Kasumi-1 (cell line): ENCODE data around the gene ARHGDIB.

Source experiments
- DNase-seq, 2 experiments: peaks; one replicate each; lab custom pipeline; 2025; lab: John Stamatoyannopoulos, UW

ARHGDIB gene

GRCh38 chr12:14930299-14930698 is 31.1 kb downstream of the ARHGDIB start:
- no peak for DNase-seq

- DNase-seq = no peak
Measured at GRCh38 chr12:14928931-14929330, 32.5 kb downstream of the ARHGDIB start.

GRCh38 chr12:14927267-14927666 is 34.1 kb downstream of the ARHGDIB start:
- DNase-seq = no peak

DNA sequence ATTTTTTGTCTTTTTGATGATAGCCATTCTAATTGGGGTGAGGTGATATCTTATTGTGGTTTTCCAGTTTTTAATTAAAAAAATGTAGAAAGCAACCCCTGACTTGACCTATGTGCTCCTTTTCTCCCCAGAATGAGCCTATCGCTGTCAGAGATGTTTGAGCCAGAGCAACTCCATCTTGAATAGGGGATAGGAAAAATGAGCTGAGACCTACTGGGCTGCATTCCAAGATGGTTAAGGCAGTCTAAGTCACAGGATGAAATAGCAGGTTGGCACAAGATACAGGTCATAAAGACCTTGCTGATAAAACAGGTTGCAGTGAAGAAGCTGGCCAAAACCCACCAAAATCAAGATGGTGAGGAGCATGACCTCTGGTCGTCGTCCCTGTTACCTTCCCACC is 36.9 kb downstream of the ARHGDIB start:
- DNase-seq = no peak

DNA sequence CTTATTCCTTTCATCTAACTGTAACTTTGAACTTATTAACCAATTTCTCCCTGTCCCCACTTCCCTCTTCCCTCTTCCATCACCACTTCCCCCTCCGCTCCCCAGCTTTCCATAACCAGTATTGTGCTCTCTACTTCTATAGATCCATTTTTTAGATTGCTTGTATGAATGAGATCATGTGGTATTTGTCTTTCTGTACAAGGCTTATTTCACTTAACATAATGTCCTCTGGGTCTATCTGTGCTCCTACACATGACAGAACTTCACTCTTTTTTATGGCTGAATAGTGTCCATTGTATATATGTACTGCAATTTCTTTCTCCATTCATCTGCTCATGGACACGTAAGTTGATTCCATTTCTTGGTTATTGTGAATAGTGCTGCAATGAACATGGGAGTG is 37.5 kb downstream of the ARHGDIB start:
- no peak for DNase-seq

GRCh38 chr12:14921218-14921617 is 40.2 kb downstream of the ARHGDIB start:
- no peak for DNase-seq

DNA sequence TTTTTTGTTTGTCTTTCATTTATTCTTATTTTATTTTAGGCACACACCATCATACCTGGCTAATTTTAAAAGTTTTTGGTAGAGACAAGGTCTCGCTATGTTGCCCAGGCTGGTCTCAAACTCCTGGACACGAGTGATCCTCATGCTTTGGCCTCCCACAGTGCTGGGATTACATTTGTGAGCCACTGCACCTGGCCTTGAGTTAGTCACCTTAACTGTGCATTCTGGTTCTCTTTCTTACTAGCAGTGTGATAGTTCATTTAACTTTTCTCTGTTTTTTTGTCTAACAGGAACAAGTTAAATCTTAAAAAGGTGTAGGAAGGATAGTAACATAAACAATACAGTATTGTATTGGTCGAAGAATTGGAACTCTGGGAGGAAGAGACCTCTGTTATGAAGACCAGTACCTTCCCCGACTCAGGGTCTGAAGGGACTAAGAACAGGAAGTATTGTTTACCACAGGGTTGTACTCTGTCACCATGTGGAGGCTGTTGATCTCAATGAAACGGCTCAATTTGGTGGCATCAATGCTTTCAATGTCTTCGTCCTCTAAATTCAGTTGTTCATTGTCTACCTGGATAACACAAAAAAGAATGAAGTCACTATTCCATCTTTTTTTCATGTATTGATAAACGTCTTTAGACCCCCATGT is 40.8 kb downstream of the ARHGDIB start:
- peak in 1 of 2 experiments; percentile 42 for DNase-seq

DNA sequence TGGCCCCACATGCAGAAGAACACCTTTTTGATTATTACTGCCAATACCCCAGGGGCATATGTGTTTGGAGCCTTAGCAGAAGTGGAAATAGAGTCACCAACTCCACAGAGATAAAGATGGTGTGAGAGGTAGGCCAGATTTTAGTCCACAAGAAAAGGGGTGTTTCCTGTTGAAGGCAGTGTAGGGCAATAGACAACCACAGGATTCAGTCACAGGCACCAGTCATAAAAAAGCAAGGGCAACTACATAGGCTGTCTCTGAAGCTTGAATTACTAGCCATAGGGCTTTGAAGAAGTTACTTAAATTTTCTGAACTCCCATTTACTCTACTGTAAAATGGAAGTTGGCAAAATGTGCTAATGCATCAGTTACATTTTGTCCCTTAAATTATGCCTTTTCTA is 41.9 kb downstream of the ARHGDIB start:
- DNase-seq = no peak

GRCh38 chr12:14915736-14916135 is 45.7 kb downstream of the ARHGDIB start:
- DNase-seq = no peak

- DNase-seq = no peak
Measured at GRCh38 chr12:14913381-14913781, 48.0 kb downstream of the ARHGDIB start.

DNA sequence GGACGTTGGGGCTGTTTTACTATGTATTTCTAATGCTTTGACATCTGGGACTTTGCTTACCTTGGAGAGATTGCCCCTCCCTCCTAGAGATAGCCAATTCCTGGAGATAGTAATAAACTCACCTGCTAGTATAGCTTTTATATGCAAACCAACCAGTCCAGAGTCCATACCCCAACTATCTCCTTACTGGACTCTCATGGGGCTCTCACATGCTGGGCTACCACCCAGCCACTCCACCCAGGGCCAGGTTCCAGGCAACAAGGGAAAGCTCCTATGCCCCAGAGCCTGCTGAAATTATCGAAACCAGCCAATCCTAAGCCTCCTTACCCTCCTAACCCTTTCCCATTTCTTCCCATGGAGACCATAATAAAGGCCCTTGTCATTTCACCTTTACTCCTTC is 50.3 kb downstream of the ARHGDIB start:
- no peak for DNase-seq

DNA sequence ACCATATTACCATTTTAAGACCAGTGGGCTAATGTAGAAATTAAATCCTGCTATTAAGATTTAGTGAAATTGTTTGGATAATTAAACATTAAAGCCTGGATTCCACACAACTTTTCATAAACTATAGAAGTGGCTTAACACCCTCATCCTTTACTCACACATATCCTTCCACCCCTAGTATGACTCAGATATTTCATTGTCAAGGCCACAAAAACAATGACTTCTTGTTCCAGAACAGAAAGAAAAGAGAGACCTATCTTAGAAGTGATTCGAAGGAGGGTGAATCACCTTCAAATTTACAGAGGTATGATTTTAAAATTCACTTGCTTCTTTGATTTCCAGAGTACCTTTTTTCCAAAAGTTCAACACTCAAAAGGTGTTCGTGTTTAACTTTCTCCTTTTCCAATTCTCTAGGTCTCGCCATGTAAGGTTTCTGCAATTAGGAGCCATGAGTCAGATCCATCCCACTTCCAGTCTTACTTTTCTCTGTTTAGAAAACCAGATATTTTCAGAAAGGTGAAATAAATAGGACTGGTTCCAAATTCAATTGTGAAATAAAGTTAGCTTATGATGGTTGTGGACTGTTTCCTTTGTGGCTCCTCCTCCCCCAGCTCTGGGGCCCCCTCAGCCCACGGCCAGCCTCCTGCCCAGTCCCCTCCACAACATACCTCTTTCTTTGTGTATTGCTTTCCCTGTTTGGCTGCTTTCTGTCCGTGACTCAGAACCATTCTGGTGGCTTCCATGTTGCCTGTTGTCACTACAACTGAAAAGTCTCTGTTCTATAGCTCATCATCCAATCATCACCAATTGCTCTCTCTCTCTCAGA is 51.1 kb downstream of the ARHGDIB start:
- no peak for DNase-seq

DNA sequence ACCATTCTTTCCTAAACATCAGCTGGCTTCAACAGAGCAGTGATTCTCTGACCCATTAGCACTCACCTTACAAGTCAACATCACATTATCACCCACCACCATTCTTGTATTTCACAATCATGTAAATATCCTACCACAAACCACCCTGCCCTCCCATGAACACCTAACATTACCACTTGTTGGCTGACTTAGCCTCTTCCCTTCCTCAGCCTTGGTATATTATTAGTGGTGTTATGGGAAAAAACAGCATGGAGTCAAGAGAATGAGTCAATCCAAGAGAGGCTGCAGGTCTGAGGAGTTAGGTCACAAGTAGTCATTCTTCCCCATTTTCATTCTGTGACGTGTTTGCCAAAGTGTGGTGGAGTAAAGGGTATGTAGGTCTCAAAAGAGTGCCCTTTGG is 53.4 kb downstream of the ARHGDIB start:
- no peak for DNase-seq

DNA sequence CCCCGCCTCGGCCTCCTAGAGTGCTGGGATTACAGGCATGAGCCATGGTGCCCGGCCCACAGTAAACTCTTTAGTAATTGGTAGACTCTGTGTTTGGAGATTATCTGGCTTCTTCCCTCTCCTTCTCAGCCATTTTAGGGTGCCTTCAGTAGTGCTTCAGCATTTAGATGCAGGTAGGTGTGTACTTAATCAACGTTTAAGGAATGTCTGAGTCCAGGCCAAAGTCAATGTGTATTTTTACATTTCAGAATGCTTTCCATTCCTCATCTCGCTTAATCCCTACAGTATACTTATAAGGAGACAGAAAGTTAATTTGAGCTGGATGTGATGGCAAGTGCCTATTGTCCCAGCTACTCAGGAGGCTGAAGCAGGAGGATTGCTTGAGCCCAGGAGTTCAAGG is 55.3 kb downstream of the ARHGDIB start:
- DNase-seq = no peak

DNA sequence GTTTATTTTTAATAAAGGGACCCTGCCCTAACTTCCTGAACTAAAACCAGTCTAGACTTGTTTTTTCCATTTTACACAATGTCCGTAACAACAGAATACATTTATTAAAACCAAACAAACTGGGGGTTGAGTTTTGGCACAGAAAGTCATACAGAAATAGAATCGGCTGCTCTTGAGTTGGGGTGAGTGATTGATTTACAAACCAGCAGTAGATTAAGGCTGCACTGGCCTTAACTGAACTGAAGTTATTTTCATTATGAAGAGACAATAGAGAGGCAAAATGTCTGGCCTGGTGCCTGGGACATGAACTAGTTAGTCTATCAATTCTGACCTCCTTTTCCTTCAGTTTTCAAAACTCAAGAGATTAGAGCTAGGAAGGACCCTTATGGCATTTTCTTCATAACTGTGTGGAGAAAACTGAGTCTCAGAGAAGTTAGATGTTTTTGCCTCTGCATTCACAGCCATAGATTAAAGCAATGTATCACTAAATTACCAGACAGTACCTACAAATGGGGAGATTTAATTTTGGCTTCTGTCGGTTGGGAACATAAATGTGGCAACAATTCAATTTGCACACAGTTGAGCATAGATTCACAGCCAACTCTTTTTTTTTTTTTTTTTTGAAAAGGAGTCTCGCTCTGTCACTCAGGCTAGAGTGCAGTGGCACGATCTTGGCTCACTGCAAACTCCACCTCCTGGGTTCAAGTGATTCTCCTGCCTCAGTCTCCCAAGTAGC is 56.0 kb downstream of the ARHGDIB start:
- no peak for DNase-seq

DNA sequence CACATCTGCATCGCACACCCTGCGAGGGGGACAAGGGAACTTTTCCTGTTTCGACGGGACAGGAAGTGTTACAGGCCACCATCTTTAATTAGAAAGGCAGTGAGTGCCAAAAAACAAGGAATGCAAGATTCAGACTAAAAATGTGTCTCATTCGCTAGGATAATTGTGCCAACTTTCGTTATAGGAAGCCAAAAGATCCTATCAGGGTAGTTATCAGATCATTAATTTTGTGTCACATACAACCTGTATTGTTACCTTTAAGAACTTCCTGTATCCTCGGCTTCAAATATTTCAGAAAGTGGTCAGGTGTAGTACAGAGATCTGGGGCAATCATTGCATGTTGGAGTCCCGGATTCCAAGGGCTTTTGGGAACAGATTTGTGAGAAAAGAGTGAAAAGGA is 56.5 kb downstream of the ARHGDIB start:
- DNase-seq = no peak

GRCh38 chr12:14903386-14904098 is 57.9 kb downstream of the ARHGDIB start:
- no peak for DNase-seq

GRCh38 chr12:14902465-14902864 is 58.9 kb downstream of the ARHGDIB start:
- no peak for DNase-seq

GRCh38 chr12:14901228-14901562 is 60.2 kb downstream of the ARHGDIB start:
- DNase-seq = no peak

GRCh38 chr12:14900521-14901227 is 60.7 kb downstream of the ARHGDIB start:
- no peak for DNase-seq

- DNase-seq = no peak
Measured at GRCh38 chr12:14896521-14897169, 64.8 kb downstream of the ARHGDIB start.
